SK-N-MC (cell line): Measurements from ENCODE around the gene EXPH5.
A peak's percentile ranks its signal among the peaks of the same experiment; 100 is the strongest.

Source experiments
- DNase-seq: peaks from one replicate; pipeline ENCODE4 v3.0.0-alpha.2; 2011; ENCODE audit warnings: low read depth, low spot score
- H3K27ac ChIP-seq: fragments of 200-600 bp; sonication (generic); 2 replicates; pipeline ENCODE4 v1.5.1; 2016; ENCODE audit warnings: mixed run types
- H3K36me3 ChIP-seq: fragments of 200-600 bp; sonication (generic); 2 replicates; pipeline ENCODE4 v1.6.1; 2017; ENCODE audit warnings: antibody characterized with exemption, low read length, mixed read lengths; ENCODE audit not compliant: insufficient read depth
- H3K4me3 ChIP-seq: fragments of 200-600 bp; sonication (generic); 2 replicates; pipeline ENCODE4 v1.5.1; 2016
- H3K9ac ChIP-seq: fragments of 200-600 bp; sonication (generic); 2 replicates; pipeline ENCODE4 v1.8.0; 2017; ENCODE audit warnings: mixed run types, mixed read lengths; ENCODE audit not compliant: insufficient read length
- H3K9me3 ChIP-seq: fragments of 200-600 bp; sonication (generic); 2 replicates; pipeline ENCODE4 v1.6.1; 2017; ENCODE audit warnings: low read depth, mild to moderate bottlenecking, antibody characterized with exemption, low read length, moderate library complexity, mixed read lengths
- EZH2 ChIP-seq: fragments of 200-600 bp; sonication (generic); IDR thresholded peaks from one replicate; pipeline ENCODE4 v1.6.1; 2017; ENCODE audit warnings: antibody characterized with exemption
- FOXP2 ChIP-seq: optimal IDR thresholded peaks from 2 replicates; pipeline ENCODE3; 2011; ENCODE audit warnings: mild to moderate bottlenecking, moderate library complexity; ENCODE audit not compliant: insufficient read depth; ENCODE audit errors: extremely low read length, control extremely low read depth
- POLR2AphosphoS5 ChIP-seq: IDR thresholded peaks from 2 replicates; pipeline ENCODE4 v1.6.1; 2012; ENCODE audit warnings: mild to moderate bottlenecking, low read depth, low read length, borderline replicate concordance

EXPH5 gene

DNA sequence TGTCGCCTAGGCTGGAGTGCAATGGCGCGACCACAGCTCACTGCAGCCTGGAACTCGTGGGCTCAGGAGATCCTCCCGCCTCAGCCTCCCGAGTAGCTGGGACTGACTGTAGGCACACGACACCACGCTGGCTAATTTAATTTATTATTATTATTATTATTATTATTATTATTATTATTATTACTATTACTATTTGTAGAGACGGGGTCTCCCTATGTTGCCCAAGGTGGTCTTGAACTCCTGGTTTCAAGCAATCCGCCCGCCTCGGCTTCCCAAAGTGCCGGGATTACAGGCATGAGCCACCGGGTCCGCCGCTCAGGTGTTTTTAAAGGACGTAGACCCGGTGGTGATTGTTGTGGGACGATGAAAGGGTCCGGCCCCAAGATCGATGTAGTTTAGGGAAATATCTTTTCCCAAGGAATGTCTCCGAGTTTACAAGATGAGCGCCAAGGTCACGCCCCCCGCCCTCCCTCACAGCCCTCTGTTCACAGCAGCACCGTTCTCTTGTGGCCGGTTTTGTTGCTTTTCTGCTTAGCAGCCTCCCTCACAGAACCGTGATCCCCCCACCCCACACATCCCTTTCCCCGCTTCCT is 94.7 kb downstream of the EXPH5 start:
- no peaks in the 10 kb centered on the region for H3K9me3 ChIP-seq
- H3K27ac ChIP-seq: peak overlapping the region; percentile 90
- TF ChIP-seq FOXP2: no peak
- no peak for TF ChIP-seq EZH2
- TF ChIP-seq POLR2AphosphoS5: no peak
- no peaks in the 10 kb centered on the region for H3K36me3 ChIP-seq
- peak overlapping the region; percentile 85 for H3K4me3 ChIP-seq
- DNase-seq: no peak
- H3K9ac ChIP-seq: peak overlapping the region; percentile 94

DNA sequence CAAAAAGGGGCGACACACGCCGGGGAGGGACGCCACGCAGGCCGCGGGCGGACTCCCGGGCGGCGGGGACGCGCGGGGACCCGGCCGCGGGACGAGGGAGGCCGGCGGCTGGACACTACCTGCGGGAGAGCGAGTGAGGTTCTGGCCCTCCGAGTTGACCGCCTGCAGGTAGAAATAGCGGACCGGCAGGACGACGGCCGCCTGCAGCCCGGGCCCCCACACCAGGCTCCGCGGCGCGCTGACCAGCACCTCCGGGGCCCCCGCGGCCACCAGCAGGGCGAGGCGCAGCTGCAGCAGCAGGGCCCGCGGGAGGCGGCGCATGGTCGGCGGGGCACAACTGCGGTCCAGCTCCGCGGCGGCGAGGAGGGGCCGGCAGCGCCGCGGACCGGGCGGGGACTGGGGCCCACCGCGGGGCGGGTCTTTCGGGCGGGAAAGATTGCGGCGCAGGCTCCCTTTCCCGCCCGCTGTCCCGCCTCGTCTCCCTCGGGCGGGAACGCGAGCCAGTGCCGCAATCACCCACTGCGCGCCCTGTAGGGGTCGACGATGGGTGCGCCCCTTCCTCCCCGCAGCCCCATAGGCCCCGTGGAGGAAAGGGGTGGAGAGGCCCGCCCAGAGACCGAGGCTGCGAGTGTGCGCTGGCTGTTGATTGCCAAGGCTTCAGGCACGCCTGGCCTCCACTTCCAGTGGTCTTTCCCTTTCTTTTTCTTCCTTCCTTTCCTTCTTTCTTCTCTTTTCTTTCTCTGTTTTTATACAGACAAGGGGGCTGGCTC is 95.3 kb downstream of the EXPH5 start, which contains the start of gene POGLUT3:
POGLUT3 (minus strand) TSS at position 339 of the 770 bp plus-strand sequence; CDS start at position 321, 18 bp downstream.
- no peak for DNase-seq
- Histone ChIP-seq H3K9ac (peak within 1 kb of the TSS; percentile 94), H3K4me3 (peak within 1 kb of the TSS; percentile 85), H3K9me3 (no peaks in the 10 kb centered on the region), H3K36me3 (no peaks in the 10 kb centered on the region), H3K27ac (peak within 1 kb of the TSS; percentile 90)
- TF ChIP-seq POLR2AphosphoS5: no peak; the same call in 1 of the 2 replicates
- TF ChIP-seq EZH2: no peak
- no peak for TF ChIP-seq FOXP2

DNA sequence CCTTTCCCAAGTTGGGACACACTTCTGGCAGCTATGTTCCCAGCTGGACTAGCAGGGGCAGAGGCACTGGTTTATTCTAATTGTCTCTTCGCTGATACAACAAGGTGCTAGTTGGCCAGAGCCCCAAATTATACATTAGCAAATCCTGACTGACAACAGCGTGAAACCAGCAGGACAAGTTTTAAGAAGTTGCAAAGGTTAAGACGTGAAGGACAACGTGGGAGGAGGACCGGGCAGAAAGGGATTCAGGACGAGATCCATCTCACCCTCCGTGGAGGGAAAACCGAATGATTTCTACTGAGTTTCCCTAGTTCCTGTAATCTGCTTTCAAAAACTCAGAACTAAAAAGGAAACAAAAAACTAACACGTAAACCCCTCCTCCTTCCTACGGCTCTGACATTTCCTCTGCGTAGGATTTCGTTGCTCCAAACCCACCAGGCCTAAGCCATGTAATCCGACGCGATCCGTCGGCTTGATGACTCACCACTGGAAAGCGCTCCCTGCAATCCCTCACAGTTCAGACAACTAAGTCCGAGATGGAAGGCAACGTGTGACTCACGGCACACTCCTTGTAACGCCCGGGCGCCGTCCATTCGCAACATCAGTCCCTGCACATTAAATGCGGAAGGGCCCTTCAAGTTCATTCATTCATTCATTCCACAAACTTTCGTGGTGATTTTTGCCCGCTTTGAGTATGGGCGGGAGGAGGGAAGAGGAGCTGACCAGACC is 96.1 kb downstream of the EXPH5 start:
- H3K9ac ChIP-seq: peak overlapping the region; percentile 94
- peak overlapping the region; percentile 90 for H3K27ac ChIP-seq
- peak overlapping the region; percentile 85 for H3K4me3 ChIP-seq
- TF ChIP-seq FOXP2: no peak
- TF ChIP-seq POLR2AphosphoS5: peak; percentile 72
- no peak for TF ChIP-seq EZH2
- no peaks in the 10 kb centered on the region for H3K9me3 ChIP-seq
- H3K36me3 ChIP-seq: no peaks in the 10 kb centered on the region
- DNase-seq: peak; percentile 72

DNA sequence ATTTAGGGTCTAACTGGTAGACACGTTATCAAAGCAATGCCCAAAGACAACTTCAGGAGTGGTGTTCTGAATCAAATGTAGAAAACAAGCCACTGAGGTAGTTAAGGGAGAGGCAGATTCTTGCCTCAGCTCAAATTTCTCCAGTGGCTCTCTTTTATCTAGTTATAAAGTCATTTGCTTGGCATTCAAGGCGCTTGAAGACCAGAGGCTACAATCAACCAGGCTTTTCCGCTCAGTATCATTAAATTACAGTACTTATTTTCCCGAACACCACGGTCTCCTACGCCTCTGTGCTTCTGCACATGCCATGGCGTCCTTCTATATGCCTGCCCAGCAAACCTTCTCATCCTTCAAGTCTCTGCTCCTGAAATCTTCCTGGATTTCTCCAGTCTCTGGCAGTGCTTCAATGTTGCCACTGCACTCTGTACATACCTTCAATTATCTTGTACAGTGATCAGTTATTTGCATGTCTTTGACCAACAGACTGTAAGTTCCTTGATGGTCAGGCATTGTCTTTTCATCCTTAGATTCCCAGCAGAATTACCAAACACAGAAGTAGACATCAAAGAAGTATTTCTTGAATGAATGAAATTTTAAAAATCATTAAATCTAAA is 96.8 kb downstream of the EXPH5 start:
- Histone ChIP-seq H3K36me3 (no peaks in the 10 kb centered on the region), H3K9ac (peak overlapping the region; percentile 94), H3K4me3 (peak overlapping the region; percentile 85), H3K9me3 (no peaks in the 10 kb centered on the region), H3K27ac (peak overlapping the region; percentile 90)
- no peak for DNase-seq
- TF ChIP-seq POLR2AphosphoS5: no peak
- TF ChIP-seq EZH2: no peak
- no peak for TF ChIP-seq FOXP2

GRCh38 chr11:108495326-108495725 is 98.2 kb downstream of the EXPH5 start:
- no peak overlapping the region for H3K9ac ChIP-seq
- DNase-seq: no peak
- TF ChIP-seq POLR2AphosphoS5 (no peak), EZH2 (no peak), FOXP2 (no peak)

GRCh38 chr11:108494182-108494581 is 99.4 kb downstream of the EXPH5 start:
- Histone ChIP-seq H3K9me3 (no peaks in the 10 kb centered on the region), H3K27ac (no peak overlapping the region), H3K4me3 (no peak overlapping the region), H3K9ac (no peak overlapping the region), H3K36me3 (peaks cover 21% of the 10 kb centered on the region)
- DNase-seq: no peak
- TF ChIP-seq EZH2: no peak
- no peak for TF ChIP-seq FOXP2
- no peak for TF ChIP-seq POLR2AphosphoS5

More at GRCh38 chr11:108495326-108495725, 98.2 kb downstream of the EXPH5 start:
- Histone ChIP-seq H3K36me3 (peaks cover 10% of the 10 kb centered on the region), H3K4me3 (no peak overlapping the region), H3K9me3 (no peaks in the 10 kb centered on the region), H3K27ac (no peak overlapping the region)

DNA sequence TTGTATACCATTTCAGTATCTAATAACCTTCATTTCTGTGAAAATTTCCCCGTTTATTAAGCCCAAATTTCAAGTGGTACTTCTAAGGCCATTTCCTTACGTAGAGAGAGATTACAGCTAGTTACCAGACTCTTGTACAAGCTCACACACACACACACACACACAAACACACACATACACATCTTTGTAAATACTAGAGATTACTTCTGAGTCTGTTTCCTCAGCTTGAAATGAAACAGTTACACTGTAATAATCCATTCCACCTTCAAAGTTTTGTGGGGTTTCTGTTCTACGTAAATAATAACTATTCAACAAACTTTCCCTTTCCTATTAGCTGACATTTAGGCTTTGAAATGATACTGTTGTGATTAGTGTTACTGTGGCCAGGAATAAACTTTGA is 101.6 kb downstream of the EXPH5 start:
- H3K9ac ChIP-seq: no peak overlapping the region
- peaks cover 32% of the 10 kb centered on the region for H3K36me3 ChIP-seq
- H3K27ac ChIP-seq: no peak overlapping the region
- no peaks in the 10 kb centered on the region for H3K9me3 ChIP-seq
- H3K4me3 ChIP-seq: no peak overlapping the region
- no peak for DNase-seq
- TF ChIP-seq POLR2AphosphoS5: no peak
- no peak for TF ChIP-seq EZH2
- no peak for TF ChIP-seq FOXP2
